ENCODE results near the gene TCF25.
"Not testable (repeated sequence)": the region's sequence is repeated elsewhere in the genome, so short reads cannot be mapped to it uniquely, and the experiment has no call there.

The TCF25 gene

DNA sequence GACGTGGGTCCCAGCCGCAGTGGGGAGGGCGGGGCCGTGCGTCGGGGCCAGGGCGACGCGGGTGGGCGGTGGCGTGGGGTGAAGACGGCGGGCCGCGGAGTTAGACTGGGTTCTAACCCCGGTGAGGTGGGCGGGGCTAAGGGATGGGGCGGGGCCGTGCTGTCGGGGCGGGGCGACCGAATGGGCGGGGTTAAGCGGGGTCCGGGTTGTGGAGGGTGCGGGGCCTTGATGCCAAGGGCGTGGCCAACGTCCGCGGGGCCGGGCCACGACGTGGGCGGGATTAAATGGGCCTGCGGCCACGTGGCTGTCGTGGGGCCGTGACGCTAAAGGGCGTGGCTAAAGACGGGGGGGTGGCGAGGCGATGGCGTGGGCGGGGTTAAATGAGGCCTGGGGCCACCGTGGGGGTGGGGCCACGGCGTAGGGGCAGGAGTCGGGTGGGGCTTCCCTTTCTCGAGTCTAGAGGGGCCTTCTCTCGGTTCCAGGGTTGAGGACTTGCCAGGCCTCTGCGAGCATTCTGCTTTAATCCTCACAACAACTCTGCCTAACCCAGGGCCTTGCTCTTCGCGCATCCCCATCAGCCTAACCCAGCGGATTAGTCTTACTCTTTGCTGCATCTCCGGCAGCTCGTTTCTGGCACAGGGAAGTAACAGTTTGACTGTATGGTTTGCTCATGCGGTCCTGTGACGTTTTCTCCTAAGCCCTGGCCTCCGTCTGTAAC lies 739 bp downstream of the TCF25 start:
- DNase-seq (ENCODE audit: low read depth in 2 of 2), result peak; percentile 92 to 93

DNA sequence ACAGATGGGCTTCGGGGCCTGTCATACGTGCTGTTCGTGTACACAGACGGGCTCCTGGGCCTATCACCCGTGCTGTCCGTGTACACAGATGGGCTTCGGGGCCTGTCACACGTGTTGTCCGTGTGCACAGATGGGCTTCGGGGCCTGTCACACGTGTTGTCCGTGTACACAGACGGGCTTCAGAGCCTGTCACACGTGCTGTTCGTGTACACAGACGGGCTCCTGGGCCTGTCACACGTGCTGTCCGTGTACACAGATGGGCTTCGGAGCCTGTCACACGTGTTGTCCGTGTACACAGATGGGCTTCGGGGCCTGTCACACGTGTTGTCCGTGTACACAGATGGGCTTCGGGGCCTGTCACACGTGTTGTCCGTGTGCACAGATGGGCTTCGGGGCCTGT lies 5.7 kb downstream of the TCF25 start:
- DNase-seq (ENCODE audit: low read depth in 2 of 2), result not testable (repeated sequence)

DNA sequence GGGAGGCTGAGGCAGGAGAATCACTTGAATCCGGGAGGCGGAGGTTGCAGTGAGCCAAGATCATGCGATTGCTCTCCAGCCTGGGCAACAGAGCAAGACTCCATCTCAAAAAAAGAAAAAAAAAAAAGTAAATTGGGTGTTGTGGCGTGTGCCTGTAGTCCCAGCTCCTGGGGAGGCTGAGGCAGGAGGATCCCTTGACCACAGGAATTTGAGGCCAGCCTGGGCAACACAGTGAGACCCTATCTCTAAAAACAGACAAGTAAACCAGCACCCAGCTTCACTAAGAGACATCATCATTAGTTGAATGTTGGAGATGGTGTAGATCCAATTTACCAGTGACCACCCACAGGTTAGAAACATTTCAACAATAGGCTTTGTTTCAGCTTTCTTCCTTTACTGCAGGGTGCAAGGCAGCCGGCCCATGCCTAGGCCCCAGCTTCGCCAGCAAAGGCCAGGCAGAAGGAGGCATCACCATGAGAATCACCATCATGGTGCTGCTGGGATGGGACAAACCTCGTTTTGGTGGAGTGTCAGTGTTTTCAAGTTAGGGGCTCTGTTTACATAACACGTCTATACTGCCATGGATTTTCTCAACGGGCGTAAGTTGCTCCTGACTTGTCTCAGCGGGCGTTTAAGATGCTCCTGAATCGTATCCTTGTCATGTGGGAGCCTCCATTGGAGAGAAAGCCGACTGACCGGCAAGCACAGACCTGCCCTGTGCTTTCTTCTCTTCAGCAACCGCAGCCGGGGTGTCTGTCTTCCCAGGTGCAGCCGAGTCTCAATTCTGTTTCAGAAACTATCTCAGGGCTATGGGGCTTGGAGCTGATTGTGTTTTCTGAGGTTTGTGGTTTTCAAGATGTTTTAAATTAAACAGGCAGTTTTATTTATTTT lies 7.3 kb downstream of the TCF25 start:
- no peak for DNase-seq (ENCODE audit: low read depth in 2 of 2)

DNA sequence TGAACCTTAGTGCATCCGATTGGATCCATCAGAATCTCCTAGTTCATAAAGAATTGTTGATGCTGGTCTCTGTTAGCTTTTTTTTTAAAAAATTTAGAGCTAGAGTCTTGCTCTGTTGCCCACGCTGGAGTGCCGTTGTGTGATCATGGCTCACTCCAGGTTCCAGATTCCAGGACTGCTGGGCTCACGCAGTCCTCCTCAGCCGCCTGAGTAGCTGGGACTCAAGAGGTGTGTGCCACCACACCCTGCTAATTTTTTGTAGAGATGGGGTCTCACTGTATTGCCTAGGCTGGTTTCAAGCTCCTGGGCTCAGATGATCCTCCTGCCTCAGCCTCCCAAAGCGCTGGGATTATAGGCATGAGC lies 8.0 kb downstream of the TCF25 start:
- no peak for DNase-seq (ENCODE audit: low read depth in 2 of 2)

DNA sequence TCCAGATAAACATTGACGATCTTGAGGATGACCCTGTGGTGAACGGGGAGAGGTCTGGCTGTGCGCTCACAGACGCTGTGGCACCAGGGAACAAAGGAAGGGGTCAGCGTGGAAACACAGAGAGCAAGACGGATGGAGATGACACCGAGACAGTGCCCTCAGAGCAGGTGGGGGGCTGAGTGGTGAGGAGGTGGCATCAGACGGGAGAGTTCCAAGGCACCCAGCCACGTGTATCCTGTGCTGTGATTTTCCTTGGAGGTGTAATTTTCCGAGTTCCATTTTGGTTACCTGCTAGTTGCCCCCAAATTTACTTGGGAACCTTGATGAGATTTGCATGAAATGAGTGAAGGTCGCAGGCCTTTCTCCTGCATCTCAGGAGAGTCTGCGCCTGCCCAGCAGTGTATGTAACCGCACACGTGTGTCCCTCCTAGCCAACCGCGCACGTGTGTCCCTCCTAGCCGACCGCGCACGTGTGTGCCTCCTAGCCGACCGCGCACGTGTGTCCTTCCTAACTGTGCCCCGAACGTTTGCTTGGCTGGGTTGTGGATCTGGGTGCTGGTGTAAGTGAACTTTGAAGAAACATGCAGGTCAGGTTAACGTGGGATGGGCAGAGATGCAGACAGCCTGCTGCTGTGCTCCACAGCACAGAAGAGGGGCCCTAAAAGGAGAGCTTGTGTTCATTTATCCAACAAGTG lies 10.1 kb downstream of the TCF25 start:
- DNase-seq (ENCODE audit: low read depth in 2 of 2), result no peak

DNA sequence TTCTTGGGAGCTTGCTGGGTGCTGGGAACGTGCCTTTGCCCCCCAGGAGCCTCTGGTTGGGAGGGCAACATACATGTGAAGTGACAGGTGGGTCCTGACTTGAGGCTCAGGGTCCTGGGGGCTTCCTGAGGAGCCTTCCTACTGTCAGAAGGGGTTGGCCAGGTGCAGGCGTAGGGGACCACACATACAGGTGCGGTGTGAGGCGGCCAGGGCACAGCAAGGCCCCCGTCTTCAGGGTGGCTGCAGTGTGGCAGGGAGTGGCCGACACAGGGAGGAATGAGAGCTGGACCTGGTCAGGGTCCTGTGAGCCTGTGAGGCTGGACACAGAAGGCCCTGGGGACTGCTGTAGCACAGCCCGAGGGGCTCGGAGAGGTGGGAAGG lies 10.6 kb downstream of the TCF25 start:
- DNase-seq (ENCODE audit: low read depth in 2 of 2), result no peak

DNA sequence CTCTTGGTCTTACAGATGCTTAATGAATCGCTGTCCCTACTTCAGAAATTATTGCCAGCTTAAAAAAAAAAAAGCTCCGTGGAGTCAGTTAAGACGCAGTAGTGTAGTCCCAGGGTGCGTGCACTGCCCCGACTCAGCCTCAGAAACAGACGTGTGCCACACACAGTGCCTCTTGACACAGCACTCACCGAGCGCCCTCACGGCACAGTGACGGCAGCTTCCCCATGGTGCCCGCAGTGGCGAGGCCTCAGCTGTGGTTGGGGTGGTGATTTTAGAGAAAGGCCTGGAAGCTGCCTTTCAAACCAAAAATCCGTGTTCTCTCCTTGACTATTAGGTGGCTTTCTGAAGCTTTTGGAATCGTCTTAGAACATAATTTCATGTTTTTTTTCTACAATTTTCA lies 13.9 kb downstream of the TCF25 start:
- DNase-seq (ENCODE audit: low read depth in 2 of 2), result no peak

DNA sequence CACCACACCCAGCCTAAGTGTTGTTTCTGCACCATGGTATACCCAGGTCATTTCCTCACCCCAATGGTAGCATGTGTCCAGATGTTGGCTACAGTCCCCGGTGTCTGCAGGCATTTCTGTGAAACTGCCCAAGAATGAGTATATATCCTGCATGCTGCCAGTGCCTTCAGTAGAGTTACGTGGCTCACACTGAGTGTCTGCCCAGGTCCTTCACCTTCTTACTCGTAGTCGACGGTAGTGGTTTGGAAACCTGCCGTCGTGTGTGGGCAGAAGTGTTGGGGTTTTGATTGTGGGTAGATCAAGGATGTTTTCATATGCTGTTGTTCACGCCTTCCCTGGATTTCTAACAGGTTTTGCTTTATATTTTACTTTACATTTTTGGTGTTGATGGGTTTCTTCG lies 16.8 kb downstream of the TCF25 start:
- no peak for DNase-seq (ENCODE audit: low read depth in 2 of 2)

DNA sequence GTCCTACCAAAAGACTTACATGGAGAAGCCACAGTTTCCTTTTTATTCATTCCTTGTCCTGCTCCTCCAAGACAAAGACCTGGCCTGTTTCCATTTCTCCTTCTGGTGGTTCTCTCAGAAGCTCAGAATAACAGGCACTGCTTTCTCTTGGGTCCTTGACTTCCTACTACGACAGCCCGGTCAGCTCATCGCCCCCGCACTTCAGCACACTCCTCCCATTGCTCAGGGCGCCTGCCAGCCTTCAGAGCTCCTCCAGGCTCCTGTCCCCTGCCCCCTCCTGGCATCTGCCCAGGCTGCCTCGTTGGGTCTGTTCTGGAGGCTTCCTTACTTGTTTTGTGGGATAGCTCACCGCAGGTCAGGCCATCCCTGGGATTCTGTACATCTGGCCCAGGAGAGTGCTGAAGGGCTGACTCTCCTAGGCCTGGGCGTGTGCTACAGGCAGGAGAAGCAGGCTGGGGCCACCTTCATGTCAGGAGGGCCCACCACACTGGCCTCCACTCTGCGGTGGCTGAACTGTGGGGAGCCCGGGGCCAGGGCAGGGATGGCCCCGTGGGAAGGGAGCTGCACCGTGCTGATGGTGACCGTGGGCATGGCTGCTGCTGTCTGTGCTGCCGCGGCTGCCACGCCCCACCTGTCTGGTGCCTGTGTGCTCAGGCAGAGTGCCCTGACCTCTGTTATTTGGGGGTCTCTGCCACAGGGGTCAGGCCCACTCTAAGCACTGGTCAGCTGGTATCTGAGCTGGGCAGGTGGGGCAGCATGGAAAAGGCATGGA lies 17.7 kb downstream of the TCF25 start:
- DNase-seq (ENCODE audit: low read depth in 2 of 2), result no peak

DNA sequence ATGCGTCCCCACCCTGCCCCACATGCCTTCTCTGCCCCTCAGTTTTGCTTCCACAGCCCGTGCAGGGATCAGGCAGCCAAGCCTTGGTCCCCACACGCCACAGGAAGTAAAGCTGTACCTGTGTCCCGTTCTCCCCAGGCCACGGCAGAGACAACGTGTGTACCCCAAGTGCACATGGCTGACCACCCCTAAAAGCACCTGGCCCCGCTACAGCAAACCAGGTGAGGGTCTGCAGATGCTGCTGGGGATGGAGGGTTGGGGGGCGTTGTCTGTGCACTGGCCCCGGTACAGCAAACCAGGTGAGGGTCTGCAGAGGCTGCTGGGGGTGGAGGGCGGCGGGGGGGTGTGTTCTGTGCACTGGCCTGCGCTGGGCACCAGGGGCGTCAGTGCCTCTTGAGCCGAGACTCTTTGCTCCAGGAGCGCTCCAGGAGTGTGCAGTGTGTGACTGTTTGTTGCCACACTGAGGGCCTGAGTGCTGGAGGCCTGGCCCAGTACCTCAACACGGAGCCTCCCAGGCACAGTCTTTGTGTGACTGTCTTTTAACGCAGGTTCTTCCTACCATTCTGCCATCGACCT lies 18.8 kb downstream of the TCF25 start:
- DNase-seq (ENCODE audit: low read depth in 2 of 2), result no peak

DNA sequence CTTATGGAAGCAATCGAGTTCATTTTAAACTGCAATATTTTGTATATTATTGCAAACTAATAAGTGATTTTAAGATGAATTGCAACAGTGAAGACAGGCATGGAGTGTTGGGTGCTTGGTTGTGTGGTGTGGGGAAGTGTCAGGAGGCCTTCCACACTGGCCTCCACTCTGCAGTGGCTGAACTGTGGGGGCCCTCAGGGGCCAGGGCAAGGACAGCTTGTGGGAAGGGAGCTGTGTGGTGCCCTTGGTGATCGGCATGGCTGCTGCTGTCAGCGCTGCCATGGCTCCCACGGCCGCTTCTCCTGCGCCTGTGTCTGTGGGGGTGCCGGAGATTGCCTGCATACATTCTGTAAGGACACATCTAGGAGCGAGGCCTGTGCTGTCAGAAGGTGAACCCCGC lies 19.2 kb downstream of the TCF25 start:
- no peak for DNase-seq (ENCODE audit: low read depth in 2 of 2)

DNA sequence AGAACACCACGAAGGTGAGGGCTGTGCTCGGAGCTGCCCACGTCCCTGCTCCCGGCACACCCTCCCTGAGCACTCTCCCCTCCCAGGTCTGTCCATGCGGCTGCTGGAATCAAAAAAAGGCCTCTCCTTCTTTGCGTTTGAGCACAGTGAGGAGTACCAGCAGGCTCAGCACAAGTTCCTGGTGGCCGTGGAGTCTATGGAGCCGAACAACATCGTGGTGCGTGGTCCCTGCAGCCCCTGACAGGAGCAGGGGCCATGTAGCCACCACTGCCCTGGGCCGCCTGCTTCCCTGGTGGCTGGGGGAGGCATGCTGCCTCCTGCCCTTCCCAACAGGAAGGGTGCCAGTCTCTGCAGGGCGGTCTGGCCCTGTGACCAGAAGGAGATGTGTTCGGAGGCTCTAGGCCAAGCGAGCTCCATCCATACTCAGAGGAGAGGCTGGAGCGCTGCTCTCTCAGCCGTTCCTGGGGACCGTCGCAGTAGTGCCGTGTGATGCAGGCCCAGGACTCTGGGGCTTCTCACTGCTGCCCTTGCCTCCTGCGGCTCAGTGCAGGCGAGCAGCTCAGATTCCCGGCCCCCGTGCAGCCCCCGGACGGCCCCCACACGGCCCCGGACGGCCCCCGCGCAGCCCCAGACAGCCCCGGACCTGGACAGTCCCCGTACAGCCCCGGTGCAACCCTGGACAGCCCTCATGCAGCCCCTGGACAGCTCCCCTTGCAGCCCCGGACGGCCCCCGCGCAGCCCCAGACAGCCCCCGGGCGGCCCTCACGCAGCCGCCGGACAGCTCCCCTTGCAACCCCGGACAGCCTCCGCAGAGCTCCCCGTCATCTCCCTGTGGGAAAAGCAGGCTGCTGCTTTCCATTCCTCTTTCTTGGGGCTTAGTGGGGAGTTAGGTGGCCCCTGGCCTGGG lies 20.5 kb downstream of the TCF25 start:
- DNase-seq (ENCODE audit: low read depth in 2 of 2), result no peak

DNA sequence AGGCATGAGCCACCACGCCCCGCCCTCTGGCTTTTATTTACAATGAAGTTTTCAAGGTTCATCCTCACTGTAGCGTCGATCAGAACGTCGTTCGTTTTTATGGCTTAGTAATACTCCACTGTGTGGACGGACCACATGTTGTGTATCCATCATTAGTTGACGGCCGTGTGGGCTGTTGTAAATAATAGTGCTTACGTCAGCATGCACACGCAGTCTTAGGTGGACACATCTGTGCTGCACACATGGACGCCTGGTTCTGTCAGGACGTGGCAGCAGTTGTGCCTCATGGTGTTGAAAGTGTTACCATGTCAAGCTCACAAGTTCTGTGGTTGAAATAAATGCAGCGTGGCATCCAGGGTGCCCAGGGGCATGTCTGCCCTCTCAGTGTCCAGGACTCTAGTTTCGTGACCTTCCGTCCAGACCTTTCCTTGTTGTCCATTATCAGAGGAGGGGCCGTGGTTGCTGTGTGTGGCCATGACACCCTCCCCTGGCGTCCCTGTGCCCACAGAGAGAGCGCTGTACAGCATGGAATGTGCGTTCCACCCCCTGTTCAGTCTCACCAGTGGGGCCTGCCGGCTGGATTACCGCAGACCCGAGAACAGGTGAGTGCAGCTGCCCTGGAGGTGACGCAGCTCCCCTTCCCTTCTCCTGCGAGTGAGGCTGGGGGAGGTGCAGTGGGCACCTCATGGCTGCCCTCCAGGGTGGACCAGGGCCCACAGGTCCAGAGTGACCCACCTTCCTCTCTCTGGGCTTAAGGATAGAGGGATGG lies 22.3 kb downstream of the TCF25 start:
- DNase-seq (ENCODE audit: low read depth in 2 of 2), result no peak

DNA sequence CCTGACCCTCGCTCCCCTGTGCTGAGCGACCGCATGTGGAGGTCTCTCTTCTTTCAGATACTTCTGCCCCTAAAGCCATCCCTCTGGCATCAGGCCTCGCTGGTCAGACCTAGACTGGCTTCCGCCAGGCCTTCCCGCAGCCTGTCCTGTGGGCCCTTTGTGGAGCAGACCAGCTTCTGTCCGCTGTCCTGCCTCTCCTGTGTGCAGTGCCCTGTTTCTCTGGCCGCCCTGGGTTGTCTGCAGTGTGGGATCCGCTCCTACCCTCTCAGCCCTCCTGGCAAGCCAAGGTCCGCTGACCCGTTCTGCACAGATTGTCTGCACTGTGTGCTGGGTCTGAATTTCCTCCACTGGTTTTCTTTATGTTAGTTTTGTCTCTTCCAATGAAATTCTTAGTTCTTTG lies 23.8 kb downstream of the TCF25 start:
- no peak for DNase-seq (ENCODE audit: low read depth in 2 of 2)

DNA sequence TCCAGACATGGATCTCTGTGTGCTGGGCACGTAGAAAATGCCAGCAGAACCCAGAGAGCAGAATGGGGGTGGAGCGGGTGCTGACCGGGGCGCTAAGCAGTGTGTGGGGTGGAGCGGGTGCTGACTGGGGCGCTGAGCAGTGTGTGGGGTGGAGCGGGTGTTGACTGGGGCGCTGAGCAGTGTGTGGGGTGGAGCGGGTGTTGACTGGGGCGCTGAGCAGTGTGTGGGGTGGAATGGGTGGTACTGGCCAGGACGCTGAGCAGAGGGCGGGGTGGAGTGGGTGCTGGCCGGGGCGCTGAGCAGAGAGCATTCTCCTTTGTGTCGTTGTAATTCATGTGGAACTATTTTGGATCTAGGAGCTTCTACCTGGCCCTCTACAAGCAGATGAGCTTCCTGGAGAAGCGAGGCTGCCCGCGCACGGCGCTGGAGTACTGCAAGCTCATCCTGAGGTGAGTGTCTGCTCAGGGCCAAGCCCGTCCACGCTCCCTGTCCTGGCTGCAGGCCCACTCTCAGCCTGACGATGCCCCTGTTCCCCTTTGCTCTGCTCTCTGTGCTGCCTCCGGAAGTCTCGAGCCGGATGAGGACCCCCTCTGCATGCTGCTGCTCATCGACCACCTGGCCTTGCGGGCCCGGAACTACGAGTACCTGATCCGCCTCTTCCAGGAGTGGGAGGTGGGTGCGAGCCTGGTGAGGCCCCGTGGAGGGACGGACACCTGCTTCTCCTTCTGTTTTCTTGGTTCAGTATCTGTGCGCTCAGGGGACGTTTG lies 25.0 kb downstream of the TCF25 start:
- DNase-seq (ENCODE audit: low read depth in 2 of 2), result no peak

DNA sequence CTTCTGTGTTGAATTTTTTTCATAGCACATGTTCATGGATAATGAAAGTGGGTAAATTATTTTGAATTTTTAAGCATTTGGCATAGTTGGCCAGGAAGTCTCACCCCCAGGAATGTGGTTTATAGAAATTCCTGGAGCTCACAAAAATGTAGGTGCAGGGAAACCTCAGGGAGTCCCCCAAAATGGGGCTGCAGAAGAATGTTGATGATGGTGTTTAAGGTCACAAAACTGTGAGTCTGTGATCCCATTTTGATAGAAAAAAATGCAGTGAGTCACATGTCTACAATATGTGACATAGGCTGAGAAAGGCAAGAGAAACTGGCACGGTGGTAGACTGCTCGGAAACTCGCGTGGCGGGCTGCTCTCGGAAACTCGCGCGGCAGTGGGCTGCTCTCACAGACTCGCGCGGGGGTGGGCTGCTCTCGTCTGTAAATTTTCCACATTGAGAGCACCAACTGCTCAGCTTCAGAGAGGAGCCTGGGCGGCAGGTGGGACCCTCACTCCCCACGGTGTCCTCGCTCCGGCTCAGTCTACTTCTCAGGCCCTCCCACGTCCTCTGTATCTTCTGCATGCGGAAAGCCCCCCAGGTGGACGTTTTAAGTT lies 26.6 kb downstream of the TCF25 start:
- no peak for DNase-seq (ENCODE audit: low read depth in 2 of 2)

DNA sequence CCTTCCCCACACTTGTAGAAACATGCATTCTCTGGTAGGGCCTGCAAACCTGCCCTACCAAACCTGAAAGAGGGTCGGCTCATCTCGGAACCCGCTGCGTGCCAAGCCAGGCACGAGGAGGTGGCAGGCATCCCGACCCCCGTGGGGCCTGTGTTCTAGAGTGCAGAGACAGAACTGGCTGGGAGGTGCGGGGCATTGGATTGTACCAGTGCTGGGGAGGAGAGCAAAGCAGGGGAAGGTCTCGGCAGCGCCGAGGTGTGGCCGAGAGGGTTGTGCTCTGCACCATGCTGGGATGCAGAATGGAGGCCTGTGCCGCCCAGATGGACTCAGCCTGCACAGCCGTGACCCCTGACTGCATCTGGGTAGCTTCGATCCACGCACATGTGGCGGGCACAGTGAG lies 27.5 kb downstream of the TCF25 start:
- DNase-seq (ENCODE audit: low read depth in 2 of 2), result no peak

DNA sequence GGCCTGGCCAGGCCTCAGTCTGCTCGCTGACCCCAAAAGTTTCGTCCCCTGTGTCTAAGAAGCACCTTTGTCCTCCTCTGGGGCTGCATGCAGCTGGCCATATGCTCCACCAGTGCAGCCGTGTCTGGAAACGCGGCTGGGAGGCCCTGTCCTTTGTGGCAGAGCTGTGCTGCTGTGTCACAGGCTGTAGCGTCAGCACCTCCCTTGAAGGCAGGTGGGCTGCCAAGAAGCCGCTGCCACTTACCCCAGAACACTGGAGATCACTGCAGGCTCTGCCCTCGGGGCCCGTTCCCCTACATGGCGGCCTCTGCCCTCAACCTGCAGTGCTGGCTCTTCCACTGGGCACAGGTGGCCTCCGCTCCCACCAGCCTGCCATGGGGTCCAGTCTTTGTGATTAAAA lies 29.6 kb downstream of the TCF25 start:
- DNase-seq (ENCODE audit: low read depth in 2 of 2), result no peak
